Mononuclear cell (primary cell): ENCODE results near the gene GABBR2. TPM values are rescaled to one million over a fixed set of nuclear protein-coding genes. Genes with fewer than 3 reads are reported as not detected.

Source experiments
- H3K27me3 ChIP-seq: 2 replicates; pipeline ENCODE4 v1.6.0; 2011; ENCODE audit warnings: low read length, control low read depth; ENCODE audit not compliant: insufficient read depth
- H3K4me1 ChIP-seq: 2 replicates; pipeline ENCODE4 v1.5.1; 2011; ENCODE audit warnings: mild to moderate bottlenecking, low read length, control low read depth; ENCODE audit not compliant: insufficient read depth
- H3K4me3 ChIP-seq: 2 replicates; pipeline ENCODE4 v1.5.1; 2011; ENCODE audit warnings: mild to moderate bottlenecking, low read length, moderate library complexity
- H3K9me3 ChIP-seq: 2 replicates; pipeline ENCODE4 v1.5.1; 2011; ENCODE audit warnings: low read depth, mild to moderate bottlenecking, control low read depth, low read length
- total RNA-seq: library from RNA; depleted of rRNA; stranded (reverse); fragments of >200 nt; gene quantifications from one replicate; pipeline ENCODE4 v1.2.3, GENCODE V29; 2012

GABBR2 gene
- total RNA-seq, 1 donor: under 0.01 TPM

DNA sequence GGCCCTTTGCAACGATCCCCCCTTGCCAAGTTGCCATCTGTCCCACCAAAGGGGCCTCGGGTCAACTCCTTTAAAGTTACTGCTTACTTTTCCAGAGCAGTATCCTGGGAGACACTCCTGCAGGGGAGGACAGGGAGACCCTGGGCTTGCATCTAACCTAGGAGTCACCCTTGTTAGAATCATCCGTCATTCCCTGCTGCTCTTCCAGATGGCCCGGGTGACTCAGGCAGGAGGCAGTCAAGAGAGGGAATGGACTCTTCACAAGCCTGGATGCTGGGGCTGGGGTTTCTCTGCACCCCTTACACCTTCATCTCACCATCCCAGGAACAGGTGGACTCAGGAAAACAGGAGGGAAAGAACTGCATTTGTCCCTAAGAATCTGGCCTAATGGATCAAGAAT is 175.6 kb downstream of the GABBR2 start:
- H3K4me3 ChIP-seq: no peak overlapping the region
- H3K9me3 ChIP-seq: no peaks in the 10 kb centered on the region
- H3K27me3 ChIP-seq: no peaks in the 10 kb centered on the region
- no peaks in the 10 kb centered on the region for H3K4me1 ChIP-seq

- Histone ChIP-seq H3K4me1 (no peaks in the 10 kb centered on the region), H3K4me3 (no peak overlapping the region), H3K27me3 (no peaks in the 10 kb centered on the region), H3K9me3 (no peaks in the 10 kb centered on the region)
Observed at GRCh38 chr9:98532574-98532973, 176.2 kb downstream of the GABBR2 start.

- Histone ChIP-seq H3K27me3 (no peaks in the 10 kb centered on the region), H3K4me1 (no peaks in the 10 kb centered on the region), H3K9me3 (no peaks in the 10 kb centered on the region), H3K4me3 (no peak overlapping the region)
Observed at GRCh38 chr9:98532147-98532546, 176.6 kb downstream of the GABBR2 start.

DNA sequence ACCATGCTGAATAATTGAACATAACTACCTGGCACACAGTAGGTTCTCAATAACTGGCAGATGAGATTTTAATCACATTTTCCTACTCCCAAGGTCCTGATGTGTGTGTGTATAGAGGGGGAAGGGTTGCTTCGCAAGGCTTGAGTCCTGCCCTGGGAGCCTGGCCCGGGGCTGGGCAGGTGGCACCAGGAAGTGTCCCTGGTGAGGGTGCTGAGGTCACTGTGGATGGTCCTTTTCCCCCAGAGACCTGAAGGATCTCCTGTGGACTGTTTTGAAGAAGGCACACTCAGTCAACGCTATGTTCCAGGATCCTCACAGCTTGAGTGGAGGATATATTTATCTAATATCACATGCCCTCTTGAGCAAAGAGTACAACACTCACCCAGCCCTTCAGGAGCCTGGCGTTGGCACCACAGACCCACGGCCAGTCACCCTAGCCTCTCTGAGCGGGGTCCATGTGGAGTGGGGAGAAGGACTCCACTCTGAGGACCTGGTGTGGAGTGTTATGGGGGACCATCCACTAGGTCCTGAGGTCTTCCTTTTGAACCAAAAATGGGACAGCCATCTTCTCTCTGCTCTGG is 177.8 kb downstream of the GABBR2 start:
- H3K27me3 ChIP-seq: peaks cover 4% of the 10 kb centered on the region
- H3K9me3 ChIP-seq: no peaks in the 10 kb centered on the region
- no peaks in the 10 kb centered on the region for H3K4me1 ChIP-seq
- H3K4me3 ChIP-seq: no peak overlapping the region

DNA sequence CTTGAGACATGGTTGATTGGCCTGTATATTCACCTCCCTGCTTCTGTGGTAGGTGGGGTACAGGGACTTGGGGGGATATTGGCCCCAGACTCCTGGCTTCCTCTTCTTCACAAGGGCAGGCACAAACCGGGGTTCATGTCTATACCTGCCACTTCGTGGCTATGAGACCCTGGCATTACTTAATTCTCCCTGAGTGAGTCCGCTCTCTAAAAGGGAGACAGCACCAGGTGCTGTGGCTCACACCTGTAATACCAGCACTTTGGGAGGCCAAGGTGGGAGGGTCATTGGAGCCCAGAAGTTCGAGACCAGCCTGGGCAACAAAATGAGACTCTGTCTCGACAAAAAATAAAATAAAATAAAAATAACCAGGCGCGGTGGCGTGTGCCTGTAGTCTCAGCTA is 178.5 kb downstream of the GABBR2 start:
- H3K27me3 ChIP-seq: peaks cover 7% of the 10 kb centered on the region
- H3K9me3 ChIP-seq: no peaks in the 10 kb centered on the region
- H3K4me3 ChIP-seq: no peak overlapping the region
- no peaks in the 10 kb centered on the region for H3K4me1 ChIP-seq

DNA sequence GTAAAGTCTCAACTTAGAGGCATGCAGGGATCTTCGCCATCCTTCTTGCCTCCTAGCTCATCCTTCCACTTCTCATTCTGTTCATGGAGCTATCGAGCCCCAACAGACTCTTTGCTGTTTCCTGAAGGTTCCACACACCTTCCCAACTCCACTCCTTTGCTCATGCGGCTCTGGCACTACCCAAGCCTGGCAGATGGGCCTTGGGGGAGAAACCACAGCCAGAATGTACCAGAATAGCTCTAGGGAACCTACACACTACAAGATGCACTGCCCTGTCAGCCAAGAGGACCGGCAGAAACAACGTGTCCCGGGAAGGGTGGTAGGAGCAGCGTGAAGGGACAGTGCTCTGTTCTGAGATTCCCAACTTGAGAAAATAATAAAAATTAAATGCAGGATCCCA is 178.9 kb downstream of the GABBR2 start:
- Histone ChIP-seq H3K9me3 (no peaks in the 10 kb centered on the region), H3K4me3 (no peak overlapping the region), H3K4me1 (no peaks in the 10 kb centered on the region), H3K27me3 (peaks cover 9% of the 10 kb centered on the region)

GRCh38 chr9:98523231-98523901 is 185.4 kb downstream of the GABBR2 start:
- Histone ChIP-seq H3K9me3 (no peaks in the 10 kb centered on the region), H3K4me3 (no peak overlapping the region), H3K4me1 (no peaks in the 10 kb centered on the region), H3K27me3 (peaks cover 29% of the 10 kb centered on the region)

GRCh38 chr9:98522487-98522886 is 186.2 kb downstream of the GABBR2 start:
- H3K27me3 ChIP-seq: peaks cover 29% of the 10 kb centered on the region
- no peak overlapping the region for H3K4me3 ChIP-seq

GRCh38 chr9:98521141-98521540 is 187.6 kb downstream of the GABBR2 start:
- Histone ChIP-seq H3K9me3 (no peaks in the 10 kb centered on the region), H3K4me1 (no peaks in the 10 kb centered on the region), H3K4me3 (no peak overlapping the region), H3K27me3 (peaks cover 28% of the 10 kb centered on the region)

More at GRCh38 chr9:98522487-98522886, 186.2 kb downstream of the GABBR2 start:
- no peaks in the 10 kb centered on the region for H3K4me1 ChIP-seq
- H3K9me3 ChIP-seq: no peaks in the 10 kb centered on the region

GRCh38 chr9:98520221-98520960 is 188.3 kb downstream of the GABBR2 start:
- H3K27me3 ChIP-seq: peaks cover 23% of the 10 kb centered on the region
- H3K9me3 ChIP-seq: no peaks in the 10 kb centered on the region
- no peaks in the 10 kb centered on the region for H3K4me1 ChIP-seq
- no peak overlapping the region for H3K4me3 ChIP-seq

GRCh38 chr9:98519641-98520040 is 189.1 kb downstream of the GABBR2 start:
- H3K9me3 ChIP-seq: no peaks in the 10 kb centered on the region

GRCh38 chr9:98518556-98518955 is 190.2 kb downstream of the GABBR2 start:
- H3K9me3 ChIP-seq: no peaks in the 10 kb centered on the region
- no peaks in the 10 kb centered on the region for H3K4me1 ChIP-seq
- no peak overlapping the region for H3K4me3 ChIP-seq
- H3K27me3 ChIP-seq: peaks cover 11% of the 10 kb centered on the region

More at GRCh38 chr9:98519641-98520040, 189.1 kb downstream of the GABBR2 start:
- Histone ChIP-seq H3K27me3 (peaks cover 20% of the 10 kb centered on the region), H3K4me1 (no peaks in the 10 kb centered on the region), H3K4me3 (no peak overlapping the region)

DNA sequence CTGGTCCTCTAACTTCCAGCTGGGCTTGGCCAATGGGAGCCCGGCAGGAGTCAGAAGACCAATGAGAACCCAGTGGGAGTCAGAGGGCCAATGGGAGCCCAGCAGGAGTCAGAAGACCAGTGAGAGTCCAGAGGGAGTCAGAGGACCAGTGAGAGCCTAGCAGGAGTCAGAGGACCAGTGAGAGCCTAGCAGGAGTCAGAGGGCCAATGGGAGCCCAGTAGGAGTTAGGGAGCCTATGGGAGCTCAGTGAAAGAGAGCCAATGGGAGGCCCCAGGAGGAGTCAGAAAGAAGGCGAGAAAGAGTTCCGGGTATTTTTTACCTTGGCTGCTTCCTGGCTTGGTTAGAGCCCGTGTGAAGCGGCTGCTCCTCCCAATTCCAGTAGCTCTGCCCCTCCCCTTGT is 191.0 kb downstream of the GABBR2 start:
- Histone ChIP-seq H3K27me3 (peaks cover 6% of the 10 kb centered on the region), H3K9me3 (no peaks in the 10 kb centered on the region), H3K4me1 (no peaks in the 10 kb centered on the region), H3K4me3 (no peak overlapping the region)

GRCh38 chr9:98516897-98517503 is 191.7 kb downstream of the GABBR2 start:
- no peaks in the 10 kb centered on the region for H3K4me1 ChIP-seq
- no peak overlapping the region for H3K4me3 ChIP-seq
- peaks cover 6% of the 10 kb centered on the region for H3K27me3 ChIP-seq
- no peaks in the 10 kb centered on the region for H3K9me3 ChIP-seq

GRCh38 chr9:98516205-98516896 is 192.4 kb downstream of the GABBR2 start:
- H3K27me3 ChIP-seq: peaks cover 3% of the 10 kb centered on the region
- H3K4me3 ChIP-seq: no peak overlapping the region
- no peaks in the 10 kb centered on the region for H3K9me3 ChIP-seq
- H3K4me1 ChIP-seq: no peaks in the 10 kb centered on the region
